AML-193 (cell line): ENCODE data around the gene ITIH4.
A peak's percentile ranks its signal among the peaks of the same experiment; 100 is the strongest.

Experiments
- DNase-seq, 2 experiments: peaks; one replicate each; lab custom pipeline; 2025; lab: John Stamatoyannopoulos, UW

Gene ITIH4

DNA sequence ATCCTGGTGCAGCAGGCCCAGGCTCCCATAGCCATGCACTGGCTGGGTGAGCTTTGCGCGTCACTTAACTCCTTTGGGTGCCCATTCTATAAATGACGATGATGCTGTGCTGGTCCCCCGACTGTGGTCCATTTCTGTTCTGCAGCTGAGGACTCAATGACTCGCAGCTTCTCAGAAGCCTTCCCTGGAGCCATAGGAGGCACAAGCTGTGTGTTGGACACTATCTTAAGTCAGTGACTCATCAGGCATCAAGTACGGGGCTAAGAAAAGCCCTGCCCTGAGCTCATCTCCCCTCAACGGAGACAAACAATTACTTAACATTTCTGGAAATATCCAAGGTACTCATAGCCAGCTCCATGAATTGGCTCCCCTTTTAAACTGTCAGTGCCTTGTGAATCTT, 18.1 kb upstream of the ITIH4 start:
- DNase-seq: no peak

DNA sequence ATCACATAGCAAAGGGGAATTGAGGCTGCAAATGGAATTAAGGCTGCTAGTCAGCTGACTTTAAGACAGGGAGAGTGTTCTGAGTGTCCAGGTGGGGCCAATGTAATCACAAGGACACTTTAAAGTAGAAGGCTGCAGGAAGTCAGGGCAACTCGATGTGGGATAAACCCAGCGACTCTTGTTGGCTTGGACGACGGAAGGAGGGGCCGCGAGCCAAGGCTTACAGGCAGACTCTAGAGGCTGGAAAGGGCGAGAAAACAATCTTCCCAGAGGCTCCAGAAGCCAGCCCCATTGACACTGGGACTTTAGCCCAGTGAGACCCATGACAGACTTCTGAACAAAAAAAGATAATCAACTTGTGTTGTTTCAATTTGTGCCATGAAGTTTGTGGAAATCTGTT, 17.3 kb upstream of the ITIH4 start:
- no peak for DNase-seq

DNA sequence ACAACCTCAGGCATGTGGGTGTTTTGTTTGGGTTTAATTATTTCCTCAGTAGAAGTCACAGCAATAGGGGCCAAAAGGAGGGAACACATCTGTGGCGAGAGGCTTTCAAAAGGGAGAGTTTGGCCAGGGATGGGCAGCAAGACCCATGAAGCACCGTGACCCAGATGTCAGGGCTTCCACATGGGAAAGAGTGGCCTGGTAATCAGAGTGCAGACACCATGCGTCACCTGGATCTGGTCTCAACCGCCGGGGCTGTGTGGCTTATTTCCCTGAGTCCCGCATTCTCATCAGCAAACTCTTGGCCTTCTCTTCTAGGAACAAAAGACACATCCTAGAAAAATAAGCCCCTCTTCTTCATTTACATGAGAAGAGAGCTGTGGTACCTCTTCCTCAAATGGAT, 16.8 kb upstream of the ITIH4 start:
- DNase-seq: no peak

DNA sequence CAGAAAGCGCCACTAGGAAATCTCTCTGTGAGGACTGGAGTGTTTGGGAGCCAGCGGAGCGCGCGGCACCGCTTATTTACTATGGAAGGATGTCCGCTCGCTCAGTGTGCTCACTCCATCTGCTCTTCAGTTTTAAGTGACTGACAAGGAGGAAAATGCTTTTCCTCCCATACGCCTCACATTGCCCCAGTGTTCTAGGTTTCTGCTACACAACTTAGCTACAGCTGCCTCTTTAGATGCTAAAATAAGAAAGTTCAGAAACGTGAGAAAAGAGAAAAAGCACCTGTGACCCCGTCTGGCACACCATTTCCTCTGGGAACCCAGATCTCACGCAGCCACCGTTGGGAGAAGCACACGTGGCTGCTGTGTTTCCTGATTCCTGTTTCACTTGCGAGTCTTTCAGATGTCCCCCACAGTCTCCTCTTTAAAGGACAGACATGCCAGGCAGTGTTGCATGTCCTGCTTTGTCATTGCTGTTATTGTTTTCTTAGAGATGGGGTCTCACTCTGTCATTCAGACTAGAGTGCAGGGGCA, 16.0 kb upstream of the ITIH4 start:
- no peak for DNase-seq

DNA sequence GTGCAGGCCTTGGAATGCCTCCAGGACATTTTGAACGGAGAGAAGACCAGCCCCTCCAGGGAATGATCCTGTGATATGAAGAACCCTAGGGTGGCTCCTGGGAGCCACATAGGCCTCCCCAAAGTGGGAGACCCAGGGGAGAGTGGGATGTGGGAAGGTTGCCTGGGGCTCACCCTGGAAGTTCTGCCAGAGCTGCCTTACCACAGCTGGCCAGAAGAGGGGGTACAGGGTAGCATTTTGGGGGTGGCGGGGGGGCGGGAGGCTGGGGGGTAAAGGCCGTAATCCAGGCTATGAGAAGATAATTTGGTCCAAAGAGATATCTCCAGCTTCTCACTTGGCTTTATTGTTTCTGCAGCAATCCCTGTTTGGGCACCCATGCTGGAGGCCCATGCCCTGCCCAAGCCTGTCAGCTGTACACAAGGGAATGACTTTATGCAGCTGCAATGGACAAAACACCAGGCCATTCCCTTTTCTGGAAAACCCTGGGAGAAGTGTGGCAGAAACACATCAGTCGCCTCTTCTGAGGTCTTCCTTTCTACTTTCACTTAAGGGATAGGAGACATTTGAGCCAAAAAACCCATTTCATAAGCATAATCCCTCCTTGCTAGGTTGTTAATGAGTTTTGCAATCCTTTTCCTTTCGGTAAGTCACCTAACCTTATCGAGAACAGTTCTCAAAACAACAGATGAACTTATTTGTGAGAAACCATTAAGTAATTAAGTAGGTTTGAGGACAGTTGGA, 15.4 kb upstream of the ITIH4 start:
- peak in 1 of 2 experiments; percentile 13 for DNase-seq

DNA sequence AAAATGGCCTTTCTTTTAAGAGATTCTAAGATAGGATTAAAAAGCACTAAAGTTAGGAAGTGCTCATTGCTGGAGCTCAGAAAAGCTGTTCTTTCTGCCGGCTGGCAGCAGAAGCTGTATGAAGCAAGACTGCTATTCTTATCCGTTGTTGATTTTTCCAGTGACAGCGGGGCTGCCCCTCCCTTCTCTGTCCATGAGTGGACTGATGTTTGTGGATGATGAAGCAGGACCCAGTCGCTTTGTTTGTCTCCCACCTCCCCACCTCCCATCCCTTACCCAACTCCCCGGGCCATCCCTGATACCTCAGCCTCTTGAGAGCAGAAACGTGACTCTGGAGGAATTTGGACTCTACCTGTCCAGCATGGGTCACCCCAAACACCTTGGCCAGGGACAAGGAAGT, 14.7 kb upstream of the ITIH4 start:
- DNase-seq: no peak

DNA sequence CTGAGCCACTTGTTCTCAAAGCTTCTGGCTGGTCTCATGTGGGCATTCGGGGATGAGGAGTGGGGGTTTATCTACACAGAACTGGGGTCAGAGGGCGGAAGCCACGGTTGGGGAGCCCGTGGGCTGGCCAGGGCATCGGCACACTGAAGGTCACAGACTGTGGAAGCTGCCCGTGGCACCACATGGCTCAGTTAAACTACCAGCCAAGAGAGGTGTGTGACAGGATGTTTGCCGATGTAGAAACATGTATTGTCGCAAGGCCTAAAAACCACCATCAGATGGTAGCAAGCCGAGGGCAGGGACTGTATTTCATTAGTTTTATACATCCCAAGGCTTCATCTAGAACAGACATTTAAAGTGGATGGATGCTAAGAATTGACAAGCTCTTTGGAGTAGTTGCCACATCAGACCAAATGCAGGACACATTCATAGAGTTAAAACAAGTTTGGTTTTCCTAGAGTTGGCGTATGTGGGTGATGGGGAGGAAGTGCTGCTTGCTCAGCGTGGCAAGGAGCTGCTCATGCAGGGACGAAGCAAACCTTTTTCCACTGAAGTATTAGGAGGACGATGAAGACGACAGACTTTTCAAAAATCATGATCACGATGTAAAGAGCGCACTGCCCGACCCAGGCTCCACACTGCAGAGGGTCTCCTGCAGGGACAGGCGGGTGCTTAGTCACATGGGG, 14.0 kb upstream of the ITIH4 start:
- no peak for DNase-seq

DNA sequence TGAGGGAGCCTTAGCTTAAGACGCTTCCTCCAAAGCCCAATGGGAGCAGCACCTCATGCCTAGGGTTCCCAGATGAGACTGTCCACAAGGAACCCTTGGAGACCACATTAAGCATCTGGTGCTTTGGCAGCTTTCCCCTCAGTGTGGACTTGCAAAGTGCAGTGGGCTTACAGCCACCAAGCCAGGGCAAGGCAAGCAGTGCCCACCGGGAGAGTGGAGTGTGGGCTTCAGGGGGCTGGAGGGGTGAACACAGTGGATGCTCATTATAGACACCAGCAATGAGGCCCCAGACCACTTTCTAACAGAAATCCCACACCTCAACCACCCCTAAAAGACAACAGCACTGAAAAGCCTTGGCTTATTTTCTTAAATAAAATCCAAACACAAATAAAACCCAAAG, 13.4 kb upstream of the ITIH4 start:
- DNase-seq: no peak

DNA sequence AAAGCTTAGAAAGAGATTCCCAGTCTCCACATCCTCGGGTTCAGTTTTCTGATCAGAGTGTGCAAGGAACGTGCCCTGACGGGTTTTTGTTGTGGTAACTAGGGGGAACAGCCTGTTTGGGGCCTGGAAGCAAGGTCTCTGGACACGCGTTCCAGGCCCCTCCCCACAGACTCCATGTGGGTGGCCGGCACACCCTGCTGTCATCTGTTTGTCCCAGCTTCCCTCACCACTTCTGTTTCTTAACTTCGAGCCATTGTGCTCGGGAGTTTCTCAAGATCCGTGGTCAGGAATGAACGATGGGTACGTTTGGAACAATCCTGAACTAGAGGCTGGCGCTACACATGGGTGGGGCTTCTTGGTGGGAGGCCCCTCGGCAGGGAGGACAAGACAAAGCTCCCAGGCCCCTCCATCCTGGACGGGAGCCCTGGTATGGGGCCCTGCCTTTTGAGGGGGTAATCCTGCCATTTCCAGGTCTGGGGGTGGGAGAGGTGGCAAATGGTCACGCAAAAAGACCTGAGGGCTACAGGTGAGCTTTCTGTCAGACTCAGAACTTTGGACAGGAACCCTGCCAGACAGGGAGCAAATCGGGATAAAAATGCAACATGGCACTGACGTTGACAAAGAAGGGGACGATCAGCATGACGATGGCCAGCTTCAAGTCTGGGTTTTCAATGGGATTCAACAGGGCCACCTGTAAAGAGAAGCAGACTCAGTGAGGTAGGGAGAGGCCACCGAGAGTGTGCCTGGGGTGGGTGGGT, 12.8 kb upstream of the ITIH4 start:
- no peak for DNase-seq

DNA sequence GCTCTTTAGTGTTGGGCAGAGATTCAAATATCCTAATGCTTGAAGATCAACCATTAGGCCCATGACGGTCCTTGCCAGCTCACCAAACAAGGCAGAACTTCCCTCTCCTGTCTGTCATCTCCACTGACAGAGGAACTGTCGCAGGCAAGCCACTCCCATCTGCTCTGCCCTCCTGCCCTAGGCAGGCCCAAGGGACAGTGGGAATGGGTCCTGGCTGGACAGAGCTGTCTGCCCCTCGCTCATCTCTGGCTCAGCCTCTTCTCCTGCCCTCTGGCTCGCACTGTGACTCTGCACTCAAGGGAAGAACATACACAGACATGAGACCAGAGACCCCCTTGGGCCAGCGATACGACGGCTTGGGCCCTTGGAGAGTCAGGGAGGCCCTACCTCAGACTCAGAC, 12.0 kb upstream of the ITIH4 start:
- DNase-seq: no peak

DNA sequence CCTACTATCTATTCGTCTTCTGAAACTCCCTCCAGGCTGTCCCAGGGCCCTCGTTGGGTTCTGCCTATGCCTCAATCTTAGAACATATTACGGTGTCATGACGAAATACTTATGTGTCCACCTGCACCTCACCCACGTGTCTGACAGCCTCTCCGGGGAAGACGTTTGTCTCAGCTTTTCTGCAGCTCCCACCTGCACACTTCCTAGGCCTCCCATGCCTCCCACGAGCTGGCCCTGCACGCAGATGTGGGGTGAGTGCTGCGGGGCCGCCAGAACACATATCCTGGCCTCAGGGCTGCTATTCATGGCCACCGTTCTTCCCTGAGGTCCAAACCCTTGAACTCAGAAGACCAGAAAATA, 11.5 kb upstream of the ITIH4 start:
- DNase-seq: no peak

DNA sequence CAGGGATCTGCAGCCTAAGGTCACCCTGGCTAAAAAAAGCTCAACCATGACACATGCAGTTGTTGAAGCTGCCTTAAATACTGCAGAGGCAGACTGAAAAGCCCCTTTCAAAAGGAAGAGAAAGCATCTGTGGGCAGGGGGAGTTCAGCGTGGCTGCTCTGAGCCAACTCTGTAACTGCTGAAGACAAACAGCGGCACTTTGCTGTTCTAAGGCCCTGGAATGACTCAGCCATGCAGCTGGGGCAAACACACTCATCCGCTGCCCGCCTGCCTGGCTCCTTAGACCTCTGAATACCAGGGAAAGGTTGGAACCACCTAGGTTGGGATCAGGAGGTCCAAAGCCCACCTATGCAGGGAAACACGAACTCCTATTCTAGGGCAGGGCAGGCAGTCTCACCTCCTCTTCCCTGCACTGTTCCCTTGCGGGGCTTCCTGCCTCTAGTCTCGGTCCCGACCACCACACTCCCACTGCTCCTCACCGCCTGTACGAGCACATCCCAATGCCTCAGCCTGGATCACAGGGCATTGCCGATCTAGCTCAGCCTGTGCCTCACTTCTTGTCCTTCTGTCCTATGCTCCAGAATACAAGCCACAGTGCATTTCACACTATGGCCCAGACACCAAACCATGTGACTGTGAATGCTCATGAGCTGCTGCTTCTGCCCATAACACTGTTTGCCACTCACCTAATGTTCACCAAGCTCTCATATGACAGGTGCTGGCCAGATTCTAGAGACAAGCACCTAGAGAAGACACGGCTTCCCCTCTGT, 10.9 kb upstream of the ITIH4 start:
- no peak for DNase-seq

DNA sequence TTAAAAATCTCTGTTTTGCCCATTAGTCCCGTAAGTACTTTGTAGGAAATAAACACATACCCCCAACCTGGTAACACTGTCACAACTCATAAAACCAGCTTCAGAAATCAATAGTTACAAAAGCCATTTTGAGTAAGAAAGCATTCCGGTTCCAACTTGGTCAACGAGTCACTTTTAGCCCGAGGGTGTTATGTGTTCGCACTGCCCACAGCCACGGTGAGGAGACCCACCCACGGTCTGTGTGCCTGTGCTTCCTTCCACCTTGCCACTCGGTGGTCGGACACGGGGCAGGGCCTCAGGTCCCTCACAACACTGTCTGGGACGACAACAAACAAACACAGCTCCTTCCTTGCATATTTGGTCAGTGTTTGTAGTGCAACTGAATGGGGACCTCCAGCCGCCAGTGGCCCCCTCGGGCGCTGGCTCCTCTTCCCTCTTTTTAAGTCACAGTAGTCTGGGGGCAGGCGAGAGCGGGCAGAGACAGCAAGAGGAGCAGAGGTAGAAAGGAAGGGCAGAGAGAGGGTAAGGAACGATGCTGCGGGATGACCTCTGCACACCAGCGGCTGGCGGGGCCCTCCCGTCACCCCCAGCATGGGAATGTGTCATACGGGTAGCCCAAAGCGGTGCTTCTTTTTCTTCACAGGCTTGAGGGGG, 9.5 kb upstream of the ITIH4 start:
- no peak for DNase-seq

DNA sequence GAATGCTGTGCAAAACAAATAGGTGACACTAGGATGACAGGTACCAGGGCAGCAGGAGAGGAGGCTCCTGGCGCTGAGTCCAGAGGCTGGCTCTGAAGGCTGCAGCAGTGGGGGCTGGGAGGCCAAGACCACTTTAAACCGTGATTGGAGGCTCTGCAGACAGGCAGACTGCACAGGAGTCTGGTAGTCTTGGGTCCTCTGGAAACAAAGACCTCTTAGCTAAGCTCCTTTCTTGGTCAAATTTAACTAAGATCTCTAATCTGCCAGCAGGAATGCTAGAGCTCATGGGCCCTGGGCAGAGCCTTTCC, 8.8 kb upstream of the ITIH4 start:
- no peak for DNase-seq

DNA sequence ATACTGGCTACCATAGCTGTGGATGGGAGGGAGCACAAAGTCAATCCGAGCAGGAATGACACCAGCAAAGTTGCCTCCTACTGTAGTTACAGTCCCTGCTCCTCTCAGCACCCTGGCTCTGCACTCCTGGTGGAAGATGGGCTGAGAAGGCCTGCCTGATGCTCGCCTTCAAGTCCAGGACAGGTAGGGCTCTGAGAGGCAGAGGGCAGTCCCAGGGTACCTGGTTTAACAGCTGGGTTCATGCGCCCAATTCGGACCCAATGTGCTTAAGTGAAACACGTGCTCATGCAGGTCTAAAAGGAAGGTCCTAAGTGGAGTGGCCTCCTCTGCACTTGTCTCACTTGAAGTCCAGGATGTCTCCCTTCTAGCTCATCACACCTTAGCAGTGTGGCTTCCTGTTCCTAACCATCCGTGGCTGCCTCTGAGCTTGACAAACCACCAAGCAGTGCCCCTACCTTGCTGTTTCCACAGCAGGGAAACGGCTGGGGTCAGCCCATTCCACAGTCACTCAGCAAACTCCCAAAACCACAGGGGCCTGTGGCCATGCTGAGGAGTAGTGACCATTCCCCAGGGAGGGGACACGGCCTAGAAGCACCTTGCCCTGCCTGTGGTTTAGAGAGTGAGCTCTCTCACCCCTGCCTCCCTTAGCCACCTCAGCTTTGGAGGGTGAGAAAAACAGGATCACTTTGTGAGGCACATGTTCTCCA, 8.2 kb upstream of the ITIH4 start:
- no peak for DNase-seq

DNA sequence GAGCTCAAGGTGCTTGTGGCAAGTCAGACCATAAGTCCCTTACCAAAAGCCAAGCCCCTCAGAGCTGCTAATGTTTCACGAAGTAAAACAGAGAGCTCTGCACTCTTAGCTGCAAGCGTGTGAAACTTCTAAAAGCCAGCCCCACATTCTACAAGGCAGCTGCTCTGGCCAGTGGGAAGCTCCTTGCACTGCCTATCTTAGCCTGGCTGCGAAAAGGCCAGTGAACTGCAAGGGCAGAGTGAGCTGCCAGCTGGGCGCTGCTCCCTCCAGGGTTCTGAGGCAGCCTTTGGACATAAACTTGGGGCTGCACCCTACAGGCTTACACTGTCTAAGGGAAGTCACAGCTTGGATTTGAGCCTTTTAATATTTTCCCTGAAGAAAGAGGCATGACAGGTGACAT, 6.5 kb upstream of the ITIH4 start:
- DNase-seq: no peak

DNA sequence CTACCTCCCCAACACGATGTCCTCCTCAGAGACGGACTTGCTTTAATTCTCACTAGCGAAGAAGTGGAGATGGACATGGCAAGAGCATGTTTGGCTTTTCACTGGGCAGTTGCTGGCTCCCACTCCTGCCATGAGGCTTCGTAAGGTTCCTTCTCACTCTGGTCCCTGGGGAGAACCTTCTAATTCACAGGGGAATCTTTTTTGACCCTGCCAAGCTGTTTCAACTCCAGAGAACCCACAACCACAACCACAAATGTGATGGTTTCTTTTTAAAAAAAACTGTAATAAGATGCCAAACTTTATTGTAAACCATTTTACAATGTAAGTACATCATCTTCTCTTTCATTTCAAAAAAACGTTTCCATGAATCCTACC, 6.0 kb upstream of the ITIH4 start:
- no peak for DNase-seq

DNA sequence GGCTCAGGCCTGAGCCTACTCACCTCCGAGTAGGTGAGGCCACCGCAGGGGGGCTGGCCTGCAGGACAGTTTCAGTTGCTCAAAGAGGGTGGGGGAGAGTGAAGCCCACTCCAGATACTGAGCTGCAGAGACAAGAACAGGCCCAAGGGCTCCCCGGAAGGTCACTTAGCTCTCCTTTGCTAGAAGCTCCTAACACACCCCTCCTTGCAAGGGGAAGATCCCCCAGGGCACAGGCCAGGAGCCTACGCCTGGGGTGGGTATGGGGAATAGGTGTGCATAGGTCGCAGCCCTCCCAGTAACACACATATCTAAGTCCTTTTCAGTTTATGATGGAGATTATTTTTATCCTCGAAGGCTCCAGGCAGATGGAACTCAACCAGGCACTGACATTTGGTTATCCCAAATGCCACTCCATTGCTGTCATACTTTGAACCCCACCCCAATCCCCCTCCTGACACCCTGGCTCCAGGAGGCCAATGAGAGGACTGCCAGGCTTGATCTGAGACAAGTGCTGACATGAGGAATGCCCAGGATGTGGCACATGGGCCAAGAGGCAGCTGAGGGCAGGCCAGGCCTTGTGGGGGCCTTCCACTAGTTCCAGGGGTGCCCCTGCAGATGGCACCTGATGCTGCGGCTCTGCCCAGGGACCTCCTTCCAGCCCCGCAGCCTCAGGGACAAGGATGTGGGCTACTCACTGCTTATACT, 5.4 kb upstream of the ITIH4 start:
- DNase-seq: no peak

DNA sequence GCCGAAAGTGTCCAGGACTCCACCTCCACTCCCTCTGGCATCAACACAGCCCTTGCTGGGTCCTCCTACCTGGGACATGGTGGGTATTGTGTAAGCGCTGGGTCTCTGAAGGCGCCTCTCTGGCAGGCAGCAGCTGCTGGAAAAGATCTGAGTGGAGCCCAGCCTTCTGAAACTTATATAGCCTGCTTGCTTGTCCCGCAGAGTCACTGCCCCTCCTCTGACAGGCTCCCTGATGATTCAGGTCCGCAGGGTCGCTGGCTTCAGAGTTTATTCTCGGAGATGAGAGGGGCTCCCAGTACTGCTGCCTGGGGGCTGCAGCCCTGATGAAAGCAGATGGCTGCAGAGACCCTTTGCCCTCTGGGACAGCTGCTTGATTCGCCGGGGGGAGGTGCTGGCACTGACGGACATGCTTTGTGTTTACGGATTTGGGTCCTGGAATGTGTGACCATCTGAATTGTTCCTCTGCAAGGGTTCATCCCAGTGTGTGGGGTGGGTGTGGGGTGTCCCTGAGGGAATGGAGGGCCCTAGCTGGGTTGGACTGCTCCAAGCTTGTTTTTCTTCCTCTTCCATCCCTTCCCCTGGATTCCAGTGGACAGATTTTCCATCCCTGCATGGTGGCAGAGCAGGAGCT, 4.5 kb upstream of the ITIH4 start, which contains the start of gene MUSTN1:
Gene MUSTN1 (minus strand): TSS at position 149 of the 631 bp plus-strand sequence. CDS start 71 bp downstream, at position 78.
- no peak for DNase-seq

DNA sequence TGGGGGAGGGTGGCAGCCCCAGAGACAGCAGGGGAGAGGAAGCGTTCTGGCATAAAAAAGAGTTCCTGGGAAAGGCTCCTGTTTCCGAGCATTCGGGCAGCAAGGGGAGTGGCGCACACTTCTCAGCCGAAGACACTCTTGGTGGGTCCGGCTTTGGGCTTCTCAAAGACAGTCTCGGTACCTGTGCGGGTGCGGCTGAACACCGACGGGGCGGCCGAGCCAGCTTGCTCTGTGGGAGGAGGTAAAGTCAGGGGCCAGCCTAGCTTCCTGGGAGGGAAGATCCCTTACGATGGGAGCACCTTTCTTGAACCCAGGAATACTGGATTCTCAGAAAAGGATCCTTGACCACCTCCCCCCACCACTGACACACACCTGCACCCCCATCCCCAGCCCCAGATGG, 2.7 kb upstream of the ITIH4 start:
- no peak for DNase-seq
